Breast epithelium (tissue), 3 donors: ENCODE data around the gene FSIP1.

ENCODE experiments used
- CTCF ChIP-seq, 3 donors: fragments of 450-650 bp; IDR thresholded peaks; one replicate each; pipeline ENCODE4 v1.5.1; 2016 to 2017; ENCODE audit warnings: antibody characterized with exemption in 3 of 3, mild to moderate bottlenecking in 3 of 3, moderate library complexity in 3 of 3
- POLR2A ChIP-seq: fragments of 450-650 bp; IDR thresholded peaks from one replicate; pipeline ENCODE4 v1.6.1; 2016; ENCODE audit warnings: antibody characterized with exemption, mild to moderate bottlenecking, moderate library complexity
- POLR2AphosphoS5 ChIP-seq, 3 donors: sonication (generic); formaldehyde crosslinking; IDR thresholded peaks; one replicate each; pipeline ENCODE4 v1.6.1; 2017; ENCODE audit warnings: antibody characterized with exemption in 3 of 3

GRCh38 chr15:39645976-39646257 is 136.7 kb downstream of the FSIP1 start:
- no peak for TF ChIP-seq POLR2AphosphoS5 (IDR thresholded peaks at IDR 0.05)
- no peak for TF ChIP-seq CTCF (IDR thresholded peaks at IDR 0.05)
- TF ChIP-seq POLR2A: no peak
